Measurements from ENCODE around the gene HIVEP1.

HIVEP1 gene

DNA sequence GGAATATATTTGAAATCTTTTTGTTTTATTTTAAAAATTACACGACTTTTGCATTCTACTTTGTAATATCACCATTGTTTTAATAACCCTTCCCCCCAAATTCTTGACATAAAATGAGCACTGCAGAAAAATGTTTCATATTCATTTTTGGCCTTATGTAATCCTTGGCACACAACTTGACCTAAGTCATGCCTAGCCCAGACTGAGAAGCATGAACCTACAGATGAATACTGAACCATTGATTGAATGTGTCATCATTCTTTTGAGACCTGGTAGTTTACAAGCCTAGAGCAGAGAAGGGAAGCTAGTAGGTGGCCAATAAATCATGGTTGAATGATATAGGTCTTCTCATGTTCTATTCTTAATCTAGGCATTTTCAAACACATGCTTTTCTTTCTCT is 188.6 kb downstream of the HIVEP1 start:
- no peak for DNase-seq

DNA sequence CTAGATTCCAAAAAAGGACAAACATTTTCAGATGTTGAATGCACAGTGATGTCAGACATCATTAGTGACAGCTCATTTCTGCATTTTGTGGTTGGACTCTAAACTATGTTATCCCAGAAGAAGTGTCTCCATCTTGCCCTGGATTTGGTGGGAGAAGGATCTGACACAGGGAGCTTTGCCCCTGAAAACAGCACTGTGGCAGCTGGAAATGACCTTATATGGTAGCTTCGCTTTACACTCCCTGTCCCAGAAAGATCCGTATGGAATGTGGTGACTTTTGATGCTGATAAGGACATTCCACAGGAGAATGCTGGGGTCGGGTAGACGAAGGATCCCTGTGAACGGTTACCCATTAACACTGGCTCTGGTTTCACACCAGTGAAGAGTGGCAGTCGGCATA is 190.9 kb downstream of the HIVEP1 start:
- no peak for DNase-seq

DNA sequence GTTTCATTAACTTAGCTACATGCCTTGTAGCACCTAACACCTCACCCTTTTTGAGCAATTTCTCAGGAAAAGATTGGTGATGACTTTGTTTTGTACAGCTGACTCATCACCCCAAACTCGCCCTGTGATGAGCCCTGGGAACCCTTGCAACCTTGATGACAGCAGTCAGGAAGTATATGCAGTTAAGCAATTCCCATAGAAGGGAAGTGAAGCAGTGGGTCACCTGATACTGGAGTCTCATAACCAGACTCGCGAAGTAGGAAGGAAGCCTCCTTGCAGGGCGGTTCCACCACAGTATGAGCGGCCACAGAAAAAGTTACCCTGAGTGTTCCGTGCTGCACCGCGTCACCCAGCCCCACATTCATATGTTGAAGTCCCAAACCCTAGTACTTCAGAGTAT is 196.1 kb downstream of the HIVEP1 start:
- no peak for DNase-seq

DNA sequence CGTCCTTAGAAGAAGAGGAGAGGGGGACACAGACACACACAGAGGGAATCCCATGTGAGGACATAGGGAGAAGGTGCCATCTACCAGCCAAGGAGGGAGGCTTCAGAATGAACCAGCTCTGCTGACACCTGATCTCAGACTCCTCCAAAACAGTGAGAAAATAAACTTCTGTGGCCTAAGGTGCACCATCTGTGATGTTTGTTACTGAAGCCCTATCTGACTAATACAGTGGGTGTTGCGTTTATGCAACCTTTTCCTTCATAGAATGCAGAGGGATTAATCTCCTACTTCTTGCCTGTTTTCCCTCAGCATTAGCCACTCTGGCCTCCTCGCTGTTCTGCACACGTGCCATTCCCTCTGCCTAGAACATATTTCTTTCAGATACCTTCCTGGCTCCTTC is 196.6 kb downstream of the HIVEP1 start:
- DNase-seq, result no peak
